ENCODE measurements around the gene MGMT. TPM values are rescaled to one million over a fixed set of nuclear protein-coding genes. Genes with fewer than 3 reads are reported as not detected.

Gene MGMT
- total and polyA plus RNA-seq, 4 donors = 9.9 to 39.6 (median 23.2) TPM

DNA sequence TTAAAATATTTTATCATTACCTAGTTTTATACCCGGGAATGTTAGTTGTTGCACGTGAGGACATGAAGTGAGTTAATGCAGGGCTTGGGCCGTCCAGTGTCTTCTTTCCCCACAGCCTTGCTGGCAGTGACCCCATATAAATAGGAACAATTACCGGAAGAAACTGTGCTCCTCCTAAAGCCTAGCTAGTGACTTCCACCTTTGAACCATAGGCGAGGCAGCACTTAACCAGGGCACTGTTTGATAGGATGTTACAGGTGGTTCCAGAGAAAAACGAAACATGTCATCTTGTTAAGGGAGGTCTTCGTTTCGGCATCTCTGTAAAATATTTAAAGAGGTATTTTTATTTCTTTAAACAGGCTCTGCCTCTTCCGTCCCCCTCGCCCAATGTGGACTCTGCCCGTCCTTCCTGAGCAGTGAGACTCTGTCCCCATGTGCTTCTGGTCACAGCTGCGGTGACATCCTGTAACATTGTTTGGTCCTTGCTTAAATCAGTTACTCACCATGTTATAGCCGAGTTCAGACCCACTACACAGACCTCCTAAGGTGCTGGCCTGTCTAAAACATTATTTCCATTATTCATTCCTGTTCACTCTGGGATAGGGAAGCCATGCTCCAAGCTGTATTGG, 145.6 kb downstream of the MGMT start:
- TF ChIP-seq, protein P1, sequence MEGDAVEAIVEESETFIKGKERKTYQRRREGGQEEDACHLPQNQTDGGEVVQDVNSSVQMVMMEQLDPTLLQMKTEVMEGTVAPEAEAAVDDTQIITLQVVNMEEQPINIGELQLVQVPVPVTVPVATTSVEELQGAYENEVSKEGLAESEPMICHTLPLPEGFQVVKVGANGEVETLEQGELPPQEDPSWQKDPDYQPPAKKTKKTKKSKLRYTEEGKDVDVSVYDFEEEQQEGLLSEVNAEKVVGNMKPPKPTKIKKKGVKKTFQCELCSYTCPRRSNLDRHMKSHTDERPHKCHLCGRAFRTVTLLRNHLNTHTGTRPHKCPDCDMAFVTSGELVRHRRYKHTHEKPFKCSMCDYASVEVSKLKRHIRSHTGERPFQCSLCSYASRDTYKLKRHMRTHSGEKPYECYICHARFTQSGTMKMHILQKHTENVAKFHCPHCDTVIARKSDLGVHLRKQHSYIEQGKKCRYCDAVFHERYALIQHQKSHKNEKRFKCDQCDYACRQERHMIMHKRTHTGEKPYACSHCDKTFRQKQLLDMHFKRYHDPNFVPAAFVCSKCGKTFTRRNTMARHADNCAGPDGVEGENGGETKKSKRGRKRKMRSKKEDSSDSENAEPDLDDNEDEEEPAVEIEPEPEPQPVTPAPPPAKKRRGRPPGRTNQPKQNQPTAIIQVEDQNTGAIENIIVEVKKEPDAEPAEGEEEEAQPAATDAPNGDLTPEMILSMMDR (IDR thresholded peaks at IDR 0.05; ENCODE audit: control extremely low read depth, extremely low read depth) = no peak
- ATAC-seq (ENCODE audit: insufficient read depth, low FRiP score) (no peak), DNase-seq (no peak)
- no peaks in the 10 kb centered on the region for H3K27me3 ChIP-seq (ENCODE audit: control insufficient read depth in 3 of 3, insufficient read depth in 3 of 3, low read length in 2 of 3)
- WGBS, 2 donors = 80 to 87% methylated on average over 13 of the region's 13 CpGs
- no peak overlapping the region for H3K27ac ChIP-seq (ENCODE audit: low read depth in 1 of 2, low read length in 1 of 2)
- no peak overlapping the region for H3K9ac ChIP-seq (ENCODE audit: insufficient read depth in 1 of 2, low read length in 2 of 2)
- H3K9me3 ChIP-seq (ENCODE audit: control insufficient read depth in 4 of 4, insufficient read depth in 3 of 4, low read length in 3 of 4) = peaks cover 0 to 4% (median 0%) of the 10 kb centered on the region in 4 donors
- H3K36me3 ChIP-seq (ENCODE audit: control insufficient read depth in 4 of 4, insufficient read depth in 4 of 4, low read length in 4 of 4) = no peaks in the 10 kb centered on the region
- peaks cover 0 to 3% (median 0%) of the 10 kb centered on the region in 5 donors for H3K4me1 ChIP-seq (ENCODE audit: control insufficient read depth in 5 of 5, insufficient read depth in 5 of 5, low read length in 5 of 5)
- H3K4me3 ChIP-seq = no peak overlapping the region

- H3K36me3 ChIP-seq (ENCODE audit: control insufficient read depth in 4 of 4, insufficient read depth in 4 of 4, low read length in 4 of 4) = no peaks in the 10 kb centered on the region
- ATAC-seq (ENCODE audit: insufficient read depth, low FRiP score) (no peak), DNase-seq (no peak)
- H3K27me3 ChIP-seq (ENCODE audit: control insufficient read depth in 3 of 3, insufficient read depth in 3 of 3, low read length in 2 of 3) = no peaks in the 10 kb centered on the region
- TF ChIP-seq, protein P1 (IDR thresholded peaks at IDR 0.05; ENCODE audit: control extremely low read depth, extremely low read depth) = no peak
- peaks cover 0 to 4% (median 0%) of the 10 kb centered on the region in 4 donors for H3K9me3 ChIP-seq (ENCODE audit: control insufficient read depth in 4 of 4, insufficient read depth in 3 of 4, low read length in 3 of 4)
- no peak overlapping the region for H3K27ac ChIP-seq (ENCODE audit: low read depth in 1 of 2, low read length in 1 of 2)
- no peak overlapping the region for H3K9ac ChIP-seq (ENCODE audit: insufficient read depth in 1 of 2, low read length in 2 of 2)
- WGBS, 2 donors = 95 to 96% methylated on average over 12 of the region's 12 CpGs
- no peak overlapping the region for H3K4me3 ChIP-seq
- peaks cover 0 to 3% (median 0%) of the 10 kb centered on the region in 5 donors for H3K4me1 ChIP-seq (ENCODE audit: control insufficient read depth in 5 of 5, insufficient read depth in 5 of 5, low read length in 5 of 5)
Measured at GRCh38 chr10:129613377-129613980, 146.4 kb downstream of the MGMT start.

- H3K9me3 ChIP-seq (ENCODE audit: control insufficient read depth in 4 of 4, insufficient read depth in 3 of 4, low read length in 3 of 4) = peaks cover 0 to 4% (median 0%) of the 10 kb centered on the region in 4 donors
- H3K4me3 ChIP-seq = no peak overlapping the region
- TF ChIP-seq, protein P1 (IDR thresholded peaks at IDR 0.05; ENCODE audit: control extremely low read depth, extremely low read depth) = no peak
- H3K4me1 ChIP-seq (ENCODE audit: control insufficient read depth in 5 of 5, insufficient read depth in 5 of 5, low read length in 5 of 5) = peaks cover 0 to 3% (median 0%) of the 10 kb centered on the region in 5 donors
- DNase-seq (peak in 1 of 3 donors; percentile 14), ATAC-seq (ENCODE audit: insufficient read depth, low FRiP score) (no peak)
- no peaks in the 10 kb centered on the region for H3K27me3 ChIP-seq (ENCODE audit: control insufficient read depth in 3 of 3, insufficient read depth in 3 of 3, low read length in 2 of 3)
- no peaks in the 10 kb centered on the region for H3K36me3 ChIP-seq (ENCODE audit: control insufficient read depth in 4 of 4, insufficient read depth in 4 of 4, low read length in 4 of 4)
- no peak overlapping the region for H3K9ac ChIP-seq (ENCODE audit: insufficient read depth in 1 of 2, low read length in 2 of 2)
- WGBS, 2 donors = 92 to 95% methylated on average over 18 to 19 of the region's 19 CpGs
- H3K27ac ChIP-seq (ENCODE audit: low read depth in 1 of 2, low read length in 1 of 2) = no peak overlapping the region
Measured at GRCh38 chr10:129614341-129614740, 147.3 kb downstream of the MGMT start.
